Central memory CD4-positive, alpha-beta T cell (primary cell): Measurements from ENCODE around the gene LRRC23.

ENCODE experiments used
- DNase-seq: peaks from one replicate; pipeline ENCODE4 v3.0.0; 2022

Gene LRRC23

DNA sequence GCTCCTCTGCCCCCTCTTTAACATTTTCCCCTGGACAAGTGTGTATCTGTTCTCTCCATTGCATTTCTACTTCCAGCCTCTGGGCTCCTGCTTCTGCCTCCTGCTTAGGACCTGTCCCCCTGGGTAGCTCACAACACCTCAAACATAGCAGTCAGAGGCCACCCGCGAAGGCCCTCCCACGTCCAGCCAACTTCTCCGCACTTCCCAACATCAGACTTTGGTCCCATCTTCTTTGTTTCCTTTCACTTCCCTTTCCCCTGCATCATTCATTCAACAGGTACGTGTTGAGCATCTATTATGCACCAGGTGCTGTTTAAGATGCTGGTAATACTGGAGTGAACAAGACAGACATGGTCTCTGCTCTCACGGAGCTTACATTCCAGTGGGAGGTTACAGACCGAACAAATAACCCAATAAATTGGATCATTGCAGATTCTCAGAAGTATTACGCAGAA is 42.3 kb downstream of the LRRC23 start:
- DNase-seq = no peak

DNA sequence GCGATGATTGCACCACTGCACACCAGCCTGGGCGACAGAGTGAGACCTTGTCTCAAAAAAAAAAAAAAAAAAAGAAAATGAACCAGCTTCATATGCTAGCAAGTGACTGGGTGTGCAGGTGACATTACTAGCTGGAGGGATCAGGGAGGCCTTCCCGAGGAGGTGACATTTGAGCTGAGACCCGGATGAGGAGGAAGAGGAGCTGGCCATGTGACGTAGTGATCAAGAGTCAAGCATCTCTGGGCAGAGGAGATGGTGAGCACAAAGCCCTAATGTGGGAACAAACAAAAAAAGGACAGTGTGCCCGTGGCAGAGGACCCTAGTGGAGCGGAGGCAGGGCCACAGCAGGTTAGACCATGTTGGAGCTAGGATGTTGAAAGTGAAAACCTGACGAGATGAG is 43.0 kb downstream of the LRRC23 start:
- no peak for DNase-seq

DNA sequence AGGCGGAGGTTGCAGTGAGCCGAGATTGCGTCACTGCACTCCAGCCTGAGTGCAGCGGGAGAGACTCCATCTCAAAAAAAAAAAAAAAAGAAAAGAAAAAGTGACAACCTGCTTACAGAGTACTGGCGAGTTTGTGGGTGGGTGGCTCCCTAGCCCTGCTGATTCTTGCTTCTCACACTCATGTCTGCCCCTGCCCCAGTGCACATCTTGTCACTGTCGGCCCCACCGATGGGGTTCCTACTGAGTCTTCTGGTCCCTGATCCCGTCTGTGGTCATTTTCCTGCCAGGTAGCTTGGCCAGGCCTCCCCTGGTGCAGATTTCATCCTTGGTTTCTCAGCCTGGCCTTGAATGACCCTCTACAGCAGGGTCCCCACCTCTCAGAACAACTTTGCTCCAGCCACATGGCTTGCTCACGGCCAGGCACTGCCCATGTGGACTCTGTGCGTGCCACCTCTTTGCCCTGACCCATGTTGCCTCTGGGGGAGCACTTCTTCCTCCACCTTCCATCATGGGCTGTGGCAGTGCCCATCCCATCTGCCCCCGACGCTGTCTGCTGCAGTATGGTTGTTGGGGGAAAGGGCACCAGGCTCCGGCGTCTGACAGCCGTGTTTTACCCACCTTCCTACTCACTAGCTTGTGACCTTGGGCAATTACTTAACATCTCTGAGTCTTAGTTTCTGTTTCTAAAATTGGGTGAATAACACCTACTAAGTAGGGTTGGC is 44.4 kb downstream of the LRRC23 start:
- DNase-seq = no peak

DNA sequence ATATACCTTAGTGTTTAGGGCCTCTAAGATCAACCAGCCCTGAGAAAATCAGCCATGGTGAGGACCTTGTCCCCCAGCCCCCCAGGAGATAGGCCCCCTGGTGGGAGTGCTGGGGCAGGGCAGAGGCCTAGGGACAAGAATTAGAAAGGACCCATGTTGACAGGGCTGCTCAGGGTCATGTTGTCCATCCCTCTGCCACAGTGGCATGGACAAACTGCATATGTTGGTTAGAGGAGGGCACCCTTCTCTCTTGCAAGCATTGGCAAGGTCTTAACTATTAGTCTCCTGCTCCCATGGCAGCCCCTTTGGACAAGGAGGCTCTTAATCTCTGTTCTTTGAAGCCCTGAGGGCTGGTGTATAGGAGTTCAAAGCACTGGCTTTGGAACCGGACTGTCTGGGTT is 45.8 kb downstream of the LRRC23 start:
- peak; percentile 28 for DNase-seq

DNA sequence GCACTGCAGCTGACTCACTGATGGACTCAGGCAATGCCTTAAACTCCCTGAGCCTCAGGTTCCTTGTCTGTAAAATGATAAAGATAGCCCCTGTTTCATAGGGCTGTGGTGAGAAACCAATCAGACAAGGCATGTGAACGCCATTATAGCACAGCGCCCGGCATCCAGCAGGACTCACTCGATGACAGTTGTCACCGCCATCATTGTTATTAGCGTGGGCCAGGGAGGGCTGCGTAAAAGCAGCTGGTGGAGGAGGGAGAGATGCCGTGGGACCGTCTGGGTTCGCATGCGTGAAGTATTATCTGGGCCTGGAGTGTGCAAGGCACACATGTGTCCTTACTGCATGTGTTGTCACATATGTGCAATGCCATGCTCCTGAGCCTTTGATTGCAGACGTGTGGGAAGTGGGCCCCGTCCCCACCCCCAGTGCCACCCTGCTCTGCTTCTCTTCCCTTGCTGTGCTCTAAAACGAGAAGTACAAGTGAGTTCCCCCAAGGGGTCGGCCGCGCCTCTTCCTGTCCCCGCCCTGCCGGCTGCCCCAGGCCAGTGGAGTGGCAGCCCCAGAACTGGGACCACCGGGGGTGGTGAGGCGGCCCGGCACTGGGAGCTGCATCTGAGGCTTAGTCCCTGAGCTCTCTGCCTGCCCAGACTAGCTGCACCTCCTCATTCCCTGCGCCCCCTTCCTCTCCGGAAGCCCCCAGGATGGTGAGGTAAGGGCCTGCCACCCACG is 46.4 kb downstream of the LRRC23 start, which contains the start of gene PTPN6:
TSS of gene PTPN6 (plus strand) at position 546 of the 730 bp plus-strand sequence. CDS start at position 703, 157 bp downstream.
- peak; percentile 47 for DNase-seq

DNA sequence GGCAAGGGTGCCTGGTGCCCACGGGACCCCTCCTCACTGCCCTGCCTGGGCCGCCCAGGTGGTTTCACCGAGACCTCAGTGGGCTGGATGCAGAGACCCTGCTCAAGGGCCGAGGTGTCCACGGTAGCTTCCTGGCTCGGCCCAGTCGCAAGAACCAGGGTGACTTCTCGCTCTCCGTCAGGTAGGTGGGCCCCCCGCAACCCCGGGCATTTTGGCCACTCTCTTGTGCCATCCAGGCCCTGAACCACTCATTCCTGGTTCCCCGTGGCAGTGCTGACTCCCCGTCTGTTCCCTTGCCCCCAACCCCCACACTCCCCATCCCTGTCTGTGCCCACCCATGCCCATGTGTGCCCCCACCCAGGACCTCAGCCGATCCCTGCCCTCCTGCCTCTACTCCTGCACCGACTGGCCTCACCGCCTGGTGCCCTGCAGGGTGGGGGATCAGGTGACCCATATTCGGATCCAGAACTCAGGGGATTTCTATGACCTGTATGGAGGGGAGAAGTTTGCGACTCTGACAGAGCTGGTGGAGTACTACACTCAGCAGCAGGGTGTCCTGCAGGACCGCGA is 47.0 kb downstream of the LRRC23 start:
- DNase-seq = peak; percentile 45

DNA sequence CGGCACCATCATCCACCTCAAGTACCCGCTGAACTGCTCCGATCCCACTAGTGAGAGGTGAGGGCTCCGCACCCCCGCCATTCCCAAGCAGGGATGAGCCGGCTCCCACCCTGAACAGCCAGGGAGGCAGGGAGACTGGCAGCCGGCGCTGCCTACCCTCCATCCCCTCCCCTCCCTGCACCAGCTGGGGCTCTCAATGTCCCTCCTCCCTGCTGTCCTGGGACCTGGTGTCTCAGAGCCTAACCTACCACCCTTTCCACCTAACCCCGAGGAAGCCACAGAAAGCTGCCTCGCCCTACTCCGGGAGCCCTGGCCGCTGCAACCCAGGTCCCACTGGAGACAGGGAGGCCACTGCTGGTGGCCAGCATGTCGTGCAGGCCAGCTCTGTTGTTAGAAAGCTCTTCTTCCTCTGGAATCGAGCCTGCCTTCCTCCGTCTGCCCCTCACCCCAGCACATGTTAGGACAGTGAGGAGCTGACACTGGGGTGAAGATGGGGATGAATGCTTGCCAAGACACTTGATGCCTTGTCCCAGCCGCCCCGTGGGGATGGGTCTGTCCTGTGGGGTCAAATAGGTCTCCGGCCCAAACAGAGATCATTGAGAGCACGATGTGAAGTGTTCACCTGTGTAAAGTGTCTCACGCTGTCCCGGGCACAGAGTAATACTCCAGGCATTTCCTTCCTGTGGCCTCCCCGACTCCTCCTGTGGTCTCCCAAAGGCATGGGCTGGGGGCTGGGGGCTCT is 47.7 kb downstream of the LRRC23 start:
- peak; percentile 20 for DNase-seq

DNA sequence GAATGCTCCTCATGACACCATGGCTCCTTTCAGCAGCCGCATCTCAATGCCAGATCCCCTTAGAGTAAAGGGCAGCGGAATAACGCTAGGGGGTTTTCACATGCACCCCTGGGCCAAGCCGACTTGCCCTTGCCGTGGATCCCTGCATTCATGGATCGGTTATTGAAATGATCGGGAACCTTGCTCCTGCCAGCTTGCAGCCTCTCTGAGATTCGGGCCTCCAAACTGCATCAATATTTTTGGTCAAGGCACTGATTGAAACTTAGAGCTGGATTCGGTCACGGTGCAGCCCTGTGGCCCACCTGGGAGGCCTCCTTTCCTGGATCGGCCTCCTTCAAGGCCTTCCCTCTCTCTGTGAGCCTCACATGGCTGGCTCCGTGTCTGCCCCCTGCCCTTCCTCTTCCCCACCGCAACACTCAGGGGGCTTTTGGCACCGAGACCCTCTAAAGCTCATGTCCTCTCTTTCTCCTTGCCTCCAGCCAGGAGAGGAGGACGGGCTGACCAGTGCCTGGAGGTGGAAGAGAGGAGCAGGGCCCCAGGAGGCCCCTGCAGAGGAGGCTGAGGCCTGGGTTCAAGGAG is 48.3 kb downstream of the LRRC23 start:
- peak; percentile 27 for DNase-seq

DNA sequence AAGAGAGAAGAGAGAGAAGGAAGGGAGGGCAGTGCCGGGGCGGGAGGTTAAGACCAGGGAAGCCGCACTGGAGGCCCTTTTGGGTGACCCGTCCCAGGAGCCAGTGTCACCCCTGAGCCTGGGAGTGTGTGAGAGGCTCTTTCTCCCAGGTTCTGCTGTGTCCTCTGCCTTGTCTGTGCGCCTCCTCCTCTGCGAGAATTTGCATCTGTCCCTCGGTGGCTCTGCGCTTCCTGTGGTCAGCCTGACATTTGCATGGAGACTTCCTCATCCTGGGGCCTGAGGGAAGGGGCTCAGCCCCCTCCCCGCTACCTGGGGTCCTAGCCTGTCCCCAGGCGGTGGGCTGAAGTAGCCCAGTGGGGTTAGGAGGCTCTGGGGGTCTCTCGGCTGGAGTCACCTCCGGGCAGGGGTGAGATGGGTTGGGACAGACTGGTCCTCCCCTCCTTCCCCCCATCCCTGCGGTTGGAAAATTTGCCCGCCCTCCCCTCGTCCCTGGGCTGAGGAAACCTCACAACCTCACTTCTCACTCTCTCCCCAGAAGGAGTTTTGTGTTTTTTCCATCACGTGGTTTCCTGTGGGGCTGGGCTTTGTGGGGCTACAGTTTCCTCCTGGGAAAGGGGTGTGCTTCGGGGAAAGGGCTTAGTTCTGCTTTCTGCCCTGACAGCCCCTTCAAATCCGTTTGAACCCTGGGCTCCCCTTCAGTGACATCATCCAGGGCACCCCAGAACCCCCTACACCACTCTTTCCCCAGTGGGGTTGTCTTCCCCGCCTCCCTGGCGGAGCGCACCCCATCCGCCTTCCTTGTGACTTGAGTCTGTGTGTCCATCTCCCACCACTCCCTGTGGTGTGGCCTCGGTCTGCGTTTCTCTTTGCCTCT is 49.1 kb downstream of the LRRC23 start:
- DNase-seq = peak; percentile 77

DNA sequence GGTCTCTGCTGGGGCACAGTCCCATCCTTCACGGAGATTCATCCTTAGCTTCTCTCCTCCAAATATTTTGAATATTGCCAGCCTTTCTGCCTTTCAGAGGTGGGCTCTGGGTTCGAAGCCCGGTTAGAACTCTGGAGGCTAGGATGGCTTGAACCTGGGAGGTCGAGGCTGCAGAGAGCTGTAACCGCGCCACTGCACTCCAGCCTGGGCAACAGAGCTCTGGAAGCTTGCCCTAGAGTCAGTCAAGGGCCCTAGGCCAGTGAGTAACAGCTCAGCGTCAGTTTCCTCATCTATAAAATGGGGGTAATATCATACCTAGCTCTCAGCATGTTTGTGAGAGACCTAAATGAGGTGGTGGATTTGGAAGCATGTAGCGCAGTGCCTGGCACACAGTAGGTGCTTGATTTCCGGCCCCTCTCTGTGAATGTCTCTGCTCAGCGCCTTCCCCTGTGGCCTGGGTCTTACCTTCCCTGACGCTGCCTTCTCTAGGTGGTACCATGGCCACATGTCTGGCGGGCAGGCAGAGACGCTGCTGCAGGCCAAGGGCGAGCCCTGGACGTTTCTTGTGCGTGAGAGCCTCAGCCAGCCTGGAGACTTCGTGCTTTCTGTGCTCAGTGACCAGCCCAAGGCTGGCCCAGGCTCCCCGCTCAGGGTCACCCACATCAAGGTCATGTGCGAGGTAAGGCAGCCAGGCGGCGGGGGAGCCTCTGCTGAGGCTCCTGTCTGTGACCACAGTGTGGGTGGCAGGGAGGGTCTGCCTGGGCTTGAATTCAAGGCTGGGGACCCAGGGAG is 49.9 kb downstream of the LRRC23 start:
- DNase-seq = no peak

DNA sequence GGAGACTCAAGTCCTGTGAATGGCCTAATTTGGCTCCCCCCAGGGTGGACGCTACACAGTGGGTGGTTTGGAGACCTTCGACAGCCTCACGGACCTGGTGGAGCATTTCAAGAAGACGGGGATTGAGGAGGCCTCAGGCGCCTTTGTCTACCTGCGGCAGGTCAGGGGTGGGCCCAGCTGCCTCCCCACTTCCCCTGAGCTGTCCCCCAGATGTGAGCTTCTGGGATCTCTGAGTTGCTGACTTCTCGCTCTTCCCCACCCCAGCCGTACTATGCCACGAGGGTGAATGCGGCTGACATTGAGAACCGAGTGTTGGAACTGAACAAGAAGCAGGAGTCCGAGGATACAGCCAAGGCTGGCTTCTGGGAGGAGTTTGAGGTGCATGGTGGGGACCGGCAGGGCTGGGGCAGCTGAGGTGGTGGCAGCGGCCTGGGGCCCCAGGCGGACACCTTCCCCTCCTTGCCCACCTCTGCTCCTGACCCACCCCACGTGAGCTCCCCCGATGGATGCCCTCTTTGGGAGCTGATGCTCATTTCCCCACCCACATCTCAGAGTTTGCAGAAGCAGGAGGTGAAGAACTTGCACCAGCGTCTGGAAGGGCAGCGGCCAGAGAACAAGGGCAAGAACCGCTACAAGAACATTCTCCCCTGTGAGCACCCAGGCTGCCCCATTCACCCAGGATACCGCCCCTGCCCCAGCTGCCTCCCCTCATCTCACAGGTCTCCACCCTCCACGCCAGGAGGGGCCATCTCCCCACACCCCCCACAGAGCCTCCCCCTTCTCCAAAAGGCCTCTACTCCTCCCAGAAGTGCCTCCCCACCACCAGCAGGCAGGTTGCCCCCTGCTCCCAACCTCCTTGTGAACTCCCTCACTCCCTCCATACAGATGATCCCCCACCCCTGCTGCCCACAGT is 50.7 kb downstream of the LRRC23 start:
- no peak for DNase-seq

DNA sequence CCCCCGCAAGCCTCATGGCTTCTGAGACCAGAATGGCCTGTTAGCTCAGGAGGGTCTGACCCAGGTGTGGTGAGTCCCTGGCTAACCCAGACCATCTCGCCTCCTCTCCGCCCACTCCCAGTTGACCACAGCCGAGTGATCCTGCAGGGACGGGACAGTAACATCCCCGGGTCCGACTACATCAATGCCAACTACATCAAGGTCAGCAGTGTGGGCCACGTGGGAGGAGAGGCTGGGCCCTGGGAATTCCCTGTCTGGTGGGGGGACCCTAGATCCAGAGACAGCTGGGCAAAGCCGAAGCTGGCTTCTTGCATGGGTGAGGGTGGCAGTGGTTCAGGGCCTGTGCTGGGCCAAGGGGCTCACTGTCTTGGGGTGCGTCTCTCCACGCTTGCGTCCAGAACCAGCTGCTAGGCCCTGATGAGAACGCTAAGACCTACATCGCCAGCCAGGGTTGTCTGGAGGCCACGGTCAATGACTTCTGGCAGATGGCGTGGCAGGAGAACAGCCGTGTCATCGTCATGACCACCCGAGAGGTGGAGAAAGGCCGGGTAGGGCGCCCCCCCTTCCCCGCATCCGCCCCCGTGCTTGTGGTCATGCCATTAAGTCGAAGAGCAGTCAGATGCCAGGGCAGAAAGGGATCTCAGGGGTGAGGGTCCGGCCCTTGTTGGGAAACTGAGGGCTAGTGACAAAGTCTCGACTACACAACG is 51.6 kb downstream of the LRRC23 start:
- no peak for DNase-seq

DNA sequence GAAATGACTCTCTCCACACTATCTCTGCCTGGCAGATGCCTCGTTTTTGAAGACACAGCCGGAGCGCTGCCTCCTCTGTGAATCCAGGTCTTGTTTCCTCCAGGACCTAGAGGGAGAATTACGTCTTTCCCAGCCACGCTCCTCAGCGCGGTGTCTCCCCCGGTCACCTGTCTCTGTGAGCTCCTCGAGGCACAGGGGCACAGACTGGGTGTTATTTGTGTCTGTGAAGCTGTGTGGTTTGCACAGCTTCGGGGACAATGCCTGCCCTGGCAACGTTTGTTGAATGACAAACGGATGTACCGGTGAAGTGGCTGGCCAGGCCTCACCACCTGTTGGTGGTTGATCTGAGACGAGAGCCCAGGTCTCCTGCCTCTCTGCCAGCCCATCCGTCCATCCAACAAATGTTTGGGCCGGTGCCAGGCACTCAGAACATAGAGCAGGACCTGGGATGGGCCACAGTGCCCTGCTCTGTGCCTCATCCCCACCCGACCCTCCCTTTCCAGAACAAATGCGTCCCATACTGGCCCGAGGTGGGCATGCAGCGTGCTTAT is 52.6 kb downstream of the LRRC23 start:
- no peak for DNase-seq

DNA sequence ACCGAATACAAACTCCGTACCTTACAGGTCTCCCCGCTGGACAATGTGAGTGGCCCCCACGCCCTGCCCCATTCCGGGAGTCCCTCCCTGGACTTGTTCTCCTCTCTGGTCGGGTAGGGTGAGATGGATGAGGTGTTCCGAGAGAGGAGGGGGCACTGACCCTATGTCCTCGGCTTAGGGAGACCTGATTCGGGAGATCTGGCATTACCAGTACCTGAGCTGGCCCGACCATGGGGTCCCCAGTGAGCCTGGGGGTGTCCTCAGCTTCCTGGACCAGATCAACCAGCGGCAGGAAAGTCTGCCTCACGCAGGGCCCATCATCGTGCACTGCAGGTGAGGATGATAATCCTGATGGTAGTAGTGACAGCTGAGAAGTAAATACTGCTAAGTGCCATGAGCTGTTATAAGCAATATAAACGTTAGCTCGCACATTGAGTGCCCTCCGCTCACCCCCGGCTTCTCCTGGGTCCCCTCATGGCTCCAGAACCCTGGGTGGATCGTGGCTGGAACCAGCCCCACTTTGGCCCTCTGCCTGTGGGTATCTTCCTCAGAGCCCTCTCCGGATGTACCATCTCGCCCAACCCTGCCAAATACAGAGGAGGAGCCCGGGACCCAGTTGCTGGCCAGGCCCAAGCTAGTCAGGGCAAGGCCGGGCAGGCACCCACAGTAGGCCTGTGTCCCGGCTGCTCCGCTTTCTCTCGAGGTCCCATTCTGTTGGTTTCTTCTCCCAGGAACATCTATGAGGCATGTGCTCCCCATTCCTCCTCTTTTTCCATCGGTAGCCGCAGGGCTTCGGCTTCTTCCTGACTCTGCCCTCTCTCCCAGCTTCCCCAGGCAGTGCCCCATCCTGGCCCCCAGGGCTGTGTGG is 53.4 kb downstream of the LRRC23 start:
- no peak for DNase-seq

DNA sequence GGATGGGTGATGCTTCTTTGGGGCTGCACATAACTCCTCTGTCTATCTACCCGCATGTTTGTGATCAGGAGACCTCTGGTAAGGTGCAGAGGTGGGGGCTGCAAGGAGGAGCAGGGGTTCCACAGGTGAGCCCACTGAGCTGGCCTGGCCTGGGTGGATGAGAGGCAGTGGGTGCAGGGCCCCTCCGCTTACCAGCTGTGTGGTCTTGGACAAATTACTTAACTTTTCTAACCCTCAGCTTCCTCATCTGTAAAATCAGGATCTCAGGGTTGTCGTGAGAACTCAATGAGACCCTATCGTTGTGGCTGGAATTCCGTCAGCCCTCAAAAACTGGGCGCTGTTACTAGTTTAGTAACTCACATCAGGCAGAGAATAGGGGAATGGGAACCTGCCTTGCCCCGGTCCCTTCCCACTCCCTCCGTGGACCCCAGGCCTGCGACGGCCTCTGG is 54.0 kb downstream of the LRRC23 start:
- DNase-seq = no peak

DNA sequence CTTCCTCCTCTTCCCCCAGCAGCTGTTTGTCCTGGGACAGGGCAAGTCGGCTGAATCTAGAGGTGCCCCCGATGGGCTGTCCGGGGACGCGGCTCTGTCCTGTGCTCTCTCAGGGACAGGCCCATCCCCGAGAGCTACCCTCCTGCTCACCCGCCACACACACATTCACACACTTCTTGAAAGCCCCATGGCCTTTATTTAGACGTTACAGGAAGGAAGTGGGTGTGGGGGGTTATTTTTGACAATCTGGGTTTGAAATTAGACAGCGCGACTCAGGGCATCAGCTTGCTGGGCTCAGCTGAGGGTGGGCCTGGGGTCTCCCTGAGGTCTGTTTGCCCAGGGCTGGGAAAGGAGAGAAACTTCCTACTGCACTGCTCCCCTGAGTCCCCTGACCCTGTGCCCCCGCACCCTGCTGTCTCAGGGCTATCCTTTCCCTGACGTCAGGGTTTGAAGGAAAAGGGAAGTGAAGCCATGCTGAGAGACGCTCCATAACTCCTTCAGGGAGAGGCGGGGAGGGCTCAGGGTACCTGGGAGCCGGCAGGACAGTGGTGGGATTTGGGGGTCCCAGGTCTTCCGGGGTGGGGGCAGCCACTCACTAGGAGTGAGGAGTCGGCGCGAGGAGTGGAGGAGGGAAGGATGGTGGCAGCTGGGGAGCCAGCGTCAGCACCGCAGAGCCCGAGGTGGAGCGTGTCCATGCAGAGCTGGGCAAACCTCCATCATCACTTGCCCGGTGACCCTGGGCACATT is 54.6 kb downstream of the LRRC23 start:
- peak; percentile 88 for DNase-seq
